Measurements from ENCODE around the gene CENPX.

GRCh38 chr17:81993729-81994592, 28.7 kb downstream of the CENPX start:
- TF ChIP-seq POLR2AphosphoS5 (IDR thresholded peaks at IDR 0.05) (no peak), POLR2A (IDR thresholded peaks at IDR 0.05) (no peak)

Data from transverse colon (tissue), 3 donors.